NCI-H2107 treated with DMSO at 0.1 percent for 48 hours (cell line): Measurements from ENCODE around the gene KRT80.
A peak's percentile ranks its signal among the peaks of the same experiment; 100 is the strongest.

Experiments
- DNase-seq: peaks from one replicate; lab custom pipeline; 2025; ENCODE audit not compliant: unreplicated experiment; lab: John Stamatoyannopoulos, UW

The KRT80 gene

DNA sequence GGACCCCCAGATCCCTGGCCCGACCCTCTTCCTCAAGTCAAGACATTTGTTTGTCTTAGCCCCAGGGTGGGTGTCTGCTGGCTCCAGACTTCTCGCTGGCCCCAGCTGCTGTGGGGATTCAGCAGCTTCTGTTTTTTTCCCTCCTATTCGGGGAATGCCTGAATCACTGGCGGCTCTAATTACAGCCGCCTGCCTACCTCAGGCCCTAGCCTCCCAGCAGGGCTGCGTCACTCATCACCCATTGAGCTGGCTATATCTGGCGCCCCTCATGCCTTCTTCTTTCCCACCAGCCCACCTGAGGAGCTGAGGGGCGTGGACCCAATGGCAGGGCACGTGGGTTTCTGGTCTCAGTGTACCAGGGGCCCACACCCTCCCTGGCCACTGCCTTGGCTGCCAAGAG lies 10.1 kb downstream of the KRT80 start:
- peak; percentile 81 for DNase-seq

DNA sequence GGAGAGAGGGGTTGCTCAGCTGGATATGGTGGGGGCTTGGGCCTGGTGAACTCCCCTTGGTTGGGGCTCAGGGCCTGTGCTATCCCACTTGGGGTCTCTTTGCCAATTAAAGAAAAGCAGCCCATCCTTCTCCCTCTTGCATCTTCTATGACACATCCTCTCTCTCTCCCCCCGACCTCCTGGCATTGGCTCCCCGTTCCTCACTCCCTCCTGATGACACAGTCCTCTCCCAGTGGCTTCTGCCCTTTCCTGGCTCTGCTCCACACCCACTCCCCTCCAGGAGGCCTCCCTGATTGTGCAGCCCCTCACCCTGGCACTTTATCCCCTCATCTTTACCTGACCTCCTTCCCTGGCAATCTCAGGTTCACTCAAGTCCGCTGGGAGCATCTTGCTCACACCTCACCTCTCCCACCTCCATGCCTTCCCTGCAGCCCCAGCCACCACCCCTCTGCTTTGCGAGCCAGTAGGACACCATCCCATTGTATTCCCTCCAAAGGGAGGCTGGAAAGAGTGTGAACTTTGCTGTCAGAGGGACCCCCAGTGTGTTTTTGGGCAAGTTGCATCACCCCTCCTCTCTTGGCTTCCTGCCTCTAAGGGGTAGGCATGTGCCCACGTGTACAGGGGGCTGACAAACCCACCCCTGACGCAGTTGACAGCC lies 10.7 kb downstream of the KRT80 start:
- no peak for DNase-seq

- no peak for DNase-seq
Measured at GRCh38 chr12:52179396-52179973, 12.3 kb downstream of the KRT80 start.

DNA sequence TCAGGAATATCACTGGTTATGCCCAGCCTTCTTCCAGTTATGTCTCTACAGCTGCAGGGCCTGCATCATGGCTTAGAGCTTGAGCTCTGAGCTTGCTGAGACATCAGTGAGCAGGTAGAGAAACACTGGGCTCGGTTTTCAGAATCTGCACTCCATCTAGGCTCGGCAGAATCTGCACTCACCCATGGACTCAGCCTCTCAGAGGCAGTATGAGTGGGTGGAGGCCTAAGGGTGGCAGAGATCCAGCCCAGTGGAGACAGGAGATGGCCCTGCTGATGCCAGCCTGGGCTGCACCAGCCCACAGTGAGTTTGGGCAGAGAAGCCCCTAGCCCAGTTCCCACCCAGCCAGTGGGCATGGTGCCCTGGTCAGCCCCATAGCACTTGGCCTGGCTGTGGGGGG lies 12.8 kb downstream of the KRT80 start:
- DNase-seq = no peak

GRCh38 chr12:52178443-52178842 lies 13.4 kb downstream of the KRT80 start:
- no peak for DNase-seq

- DNase-seq = peak; percentile 98
Measured at GRCh38 chr12:52175371-52176350, 16.2 kb downstream of the KRT80 start.

GRCh38 chr12:52173526-52173925 lies 18.3 kb downstream of the KRT80 start:
- no peak for DNase-seq

- DNase-seq = no peak
Measured at GRCh38 chr12:52172956-52173355, 18.9 kb downstream of the KRT80 start.

- DNase-seq = no peak
Measured at GRCh38 chr12:52171950-52172512, 19.8 kb downstream of the KRT80 start.

DNA sequence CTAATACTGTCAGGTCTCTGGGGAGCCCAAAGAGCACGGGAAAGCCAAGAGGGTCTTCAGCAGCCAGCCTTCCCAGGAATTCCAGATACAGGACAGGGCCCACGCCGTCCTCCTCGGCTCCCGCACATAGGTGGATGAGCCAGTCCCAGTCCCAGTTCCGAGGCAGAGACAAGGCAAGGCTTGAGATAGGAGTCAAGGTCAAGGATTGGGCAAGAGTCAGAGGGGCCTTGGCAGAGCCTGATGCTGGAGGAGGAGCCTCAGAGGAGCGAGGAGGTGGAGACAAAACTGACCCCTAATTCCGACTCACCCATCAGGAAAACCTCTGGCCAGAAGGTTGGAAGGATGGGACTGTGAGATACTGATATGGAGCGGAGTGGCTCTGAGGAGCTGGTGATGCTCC lies 21.0 kb downstream of the KRT80 start:
- no peak for DNase-seq

GRCh38 chr12:52169886-52170285 lies 21.9 kb downstream of the KRT80 start:
- DNase-seq = no peak

GRCh38 chr12:52168019-52168717 lies 23.6 kb downstream of the KRT80 start:
- DNase-seq = no peak

- no peak for DNase-seq
Measured at GRCh38 chr12:52167526-52167925, 24.3 kb downstream of the KRT80 start.

GRCh38 chr12:52166672-52167071 lies 25.1 kb downstream of the KRT80 start:
- DNase-seq = no peak

DNA sequence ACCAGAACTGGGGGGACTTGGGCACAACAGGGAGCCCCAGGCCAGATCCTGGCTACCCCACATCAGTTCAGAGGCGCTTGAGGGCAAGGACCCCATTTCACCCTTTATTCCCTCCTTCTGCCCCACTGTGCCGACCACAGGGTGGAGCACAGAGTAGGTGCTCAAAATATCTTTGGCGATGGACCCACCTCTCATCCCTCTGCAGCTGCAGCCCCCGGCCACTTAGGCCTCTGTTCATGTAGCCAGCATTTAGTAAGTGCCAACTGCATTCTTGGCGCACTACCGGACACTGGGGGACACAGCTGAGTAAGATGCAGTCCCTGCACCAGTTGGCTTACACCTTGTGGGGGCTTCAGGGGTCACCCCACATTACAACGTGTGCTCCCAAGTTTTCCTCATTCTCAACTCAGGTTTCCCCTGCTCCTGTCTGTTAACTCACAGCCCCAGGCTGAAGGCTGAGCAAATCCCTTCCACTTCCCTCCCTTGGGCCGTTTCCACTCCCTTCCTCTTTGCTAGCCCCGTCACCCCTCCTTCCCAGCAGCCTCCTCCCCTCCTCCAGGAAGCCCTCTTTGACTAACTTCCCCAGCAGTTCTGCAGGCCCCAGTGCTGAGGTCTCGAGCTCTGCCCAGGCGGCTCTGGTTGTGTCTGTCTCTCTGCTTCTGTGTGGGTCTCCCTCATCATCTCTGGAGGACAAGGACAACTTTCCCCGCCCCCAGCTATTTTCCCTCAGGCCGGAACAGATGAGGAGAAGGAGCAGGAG lies 26.5 kb downstream of the KRT80 start:
- DNase-seq = no peak

DNA sequence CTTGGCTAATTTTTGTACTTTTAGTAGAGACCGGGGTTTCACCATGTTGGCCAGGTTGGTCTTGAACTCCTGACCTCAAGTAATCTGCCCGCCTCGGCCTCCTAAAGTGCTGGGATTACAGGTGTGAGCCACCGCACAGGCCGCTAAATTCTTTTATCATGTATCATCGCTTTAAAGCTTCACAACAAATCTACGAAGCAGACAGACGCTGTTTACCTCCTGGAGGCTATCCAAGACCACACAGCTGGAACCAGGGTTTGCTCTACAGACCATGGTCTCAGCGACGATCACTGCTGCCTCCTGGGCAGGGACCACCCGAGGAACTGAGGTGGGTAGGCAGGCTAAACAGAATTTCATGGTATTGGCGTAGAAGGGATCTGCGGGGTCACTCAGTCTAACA lies 27.2 kb downstream of the KRT80 start:
- no peak for DNase-seq

DNA sequence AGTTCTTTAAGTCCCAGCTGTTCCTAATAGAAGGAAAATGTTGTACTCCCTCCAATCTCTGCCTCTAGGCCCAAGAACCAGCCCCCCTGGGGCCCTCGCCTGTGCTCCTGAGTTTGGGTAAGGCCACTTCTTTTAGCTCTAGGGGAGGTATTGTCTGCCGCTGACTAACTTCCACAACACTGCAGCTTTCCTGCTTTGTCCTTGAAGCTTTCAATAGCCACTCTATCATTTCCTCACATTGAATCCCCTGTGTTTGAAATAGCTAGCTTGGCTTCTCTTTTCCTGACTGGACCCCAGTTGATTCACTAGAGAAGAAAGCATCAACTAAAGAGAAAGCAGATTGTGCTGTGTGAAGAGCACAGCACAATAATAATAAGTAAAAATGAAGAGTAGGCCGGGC lies 28.8 kb downstream of the KRT80 start:
- no peak for DNase-seq

DNA sequence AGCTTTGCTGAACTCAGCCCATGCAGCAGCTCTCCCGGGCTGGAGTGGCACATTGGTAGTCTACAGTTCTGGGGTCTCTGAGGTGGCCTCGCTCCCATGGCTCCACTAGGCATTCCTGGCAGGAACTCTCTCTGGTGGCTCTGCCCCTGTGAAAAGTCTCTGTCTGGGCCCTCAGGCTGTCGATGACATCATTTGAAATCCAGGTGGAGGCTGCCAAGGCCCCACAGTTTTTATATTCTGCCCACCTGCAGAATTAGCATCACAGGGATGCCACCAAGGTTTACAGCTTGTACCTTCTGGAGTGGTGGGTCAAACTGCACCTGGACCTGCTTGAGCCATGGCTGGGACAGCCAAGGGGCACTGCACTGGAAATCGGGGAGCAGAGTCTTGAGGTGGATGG lies 31.6 kb downstream of the KRT80 start:
- DNase-seq = no peak

DNA sequence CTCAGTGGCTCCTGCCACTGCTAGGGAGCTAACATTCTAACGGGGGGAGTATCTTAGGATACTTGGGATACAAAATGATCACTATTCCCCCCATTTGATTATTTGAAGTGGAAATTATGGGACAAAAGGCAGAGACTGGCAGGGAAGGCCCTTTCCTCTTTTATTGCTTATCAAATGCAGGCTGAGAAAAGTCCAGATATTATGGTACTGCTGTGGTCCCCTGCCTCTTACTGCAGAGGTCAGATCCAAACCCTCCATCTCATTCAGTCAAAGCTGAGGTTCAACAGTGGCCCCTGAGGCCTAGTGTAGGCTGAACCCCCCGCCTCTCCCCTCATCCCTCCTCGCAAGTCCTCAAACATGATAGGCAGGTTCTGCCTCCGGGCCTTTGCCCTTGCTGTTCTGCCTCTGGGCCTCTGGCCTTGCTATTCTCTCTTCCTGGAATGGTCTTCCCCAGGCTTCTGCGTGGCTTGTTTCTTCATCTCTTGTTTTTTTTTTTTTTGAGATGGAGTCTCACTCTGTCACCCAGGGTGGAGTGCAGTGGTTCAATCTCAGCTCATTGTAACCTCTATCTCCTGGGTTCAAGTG lies 34.2 kb downstream of the KRT80 start:
- no peak for DNase-seq
